ENCODE results near the gene PKD2L1.

The PKD2L1 gene

DNA sequence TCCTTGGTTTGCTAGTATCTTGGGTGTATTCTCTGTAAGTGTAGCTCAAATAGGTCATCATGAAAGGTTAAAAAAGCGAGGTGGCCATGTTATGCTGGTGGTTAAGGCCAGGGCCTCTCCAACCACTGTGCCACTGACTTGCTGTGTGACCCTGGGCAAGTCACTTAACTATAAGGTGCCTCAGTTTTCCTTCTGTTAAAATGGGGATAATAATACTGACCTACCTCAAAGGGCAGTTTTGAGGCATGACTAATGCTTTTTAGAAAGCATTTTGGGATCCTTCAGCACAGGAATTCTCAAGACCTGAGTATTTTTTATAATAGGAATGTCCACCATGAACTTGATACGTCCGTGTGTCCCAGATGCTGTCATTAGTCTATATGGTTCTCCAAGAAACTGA lies 34.1 kb upstream of the PKD2L1 start:
- CTCF ChIA-PET, result interaction anchor here (1.3 to 2.2 kb wide), 3 partner anchors 14 to 25 kb away, joined by 3 to 6 read pairs (median 3); no protein-coding TSS in a partner anchor
- no peak for DNase-seq (ENCODE audit: extremely low spot score)
- TF ChIP-seq, protein P1, sequence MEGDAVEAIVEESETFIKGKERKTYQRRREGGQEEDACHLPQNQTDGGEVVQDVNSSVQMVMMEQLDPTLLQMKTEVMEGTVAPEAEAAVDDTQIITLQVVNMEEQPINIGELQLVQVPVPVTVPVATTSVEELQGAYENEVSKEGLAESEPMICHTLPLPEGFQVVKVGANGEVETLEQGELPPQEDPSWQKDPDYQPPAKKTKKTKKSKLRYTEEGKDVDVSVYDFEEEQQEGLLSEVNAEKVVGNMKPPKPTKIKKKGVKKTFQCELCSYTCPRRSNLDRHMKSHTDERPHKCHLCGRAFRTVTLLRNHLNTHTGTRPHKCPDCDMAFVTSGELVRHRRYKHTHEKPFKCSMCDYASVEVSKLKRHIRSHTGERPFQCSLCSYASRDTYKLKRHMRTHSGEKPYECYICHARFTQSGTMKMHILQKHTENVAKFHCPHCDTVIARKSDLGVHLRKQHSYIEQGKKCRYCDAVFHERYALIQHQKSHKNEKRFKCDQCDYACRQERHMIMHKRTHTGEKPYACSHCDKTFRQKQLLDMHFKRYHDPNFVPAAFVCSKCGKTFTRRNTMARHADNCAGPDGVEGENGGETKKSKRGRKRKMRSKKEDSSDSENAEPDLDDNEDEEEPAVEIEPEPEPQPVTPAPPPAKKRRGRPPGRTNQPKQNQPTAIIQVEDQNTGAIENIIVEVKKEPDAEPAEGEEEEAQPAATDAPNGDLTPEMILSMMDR (IDR thresholded peaks at IDR 0.05; ENCODE audit: control extremely low read depth, extremely low read depth, low read depth, missing control alignments), result no peak
- POLR2A ChIA-PET, result interaction anchor here (1.7 to 1.8 kb wide), 2 partner anchors 9 to 10 kb away, joined by 7 to 10 read pairs; no protein-coding TSS in a partner anchor

DNA sequence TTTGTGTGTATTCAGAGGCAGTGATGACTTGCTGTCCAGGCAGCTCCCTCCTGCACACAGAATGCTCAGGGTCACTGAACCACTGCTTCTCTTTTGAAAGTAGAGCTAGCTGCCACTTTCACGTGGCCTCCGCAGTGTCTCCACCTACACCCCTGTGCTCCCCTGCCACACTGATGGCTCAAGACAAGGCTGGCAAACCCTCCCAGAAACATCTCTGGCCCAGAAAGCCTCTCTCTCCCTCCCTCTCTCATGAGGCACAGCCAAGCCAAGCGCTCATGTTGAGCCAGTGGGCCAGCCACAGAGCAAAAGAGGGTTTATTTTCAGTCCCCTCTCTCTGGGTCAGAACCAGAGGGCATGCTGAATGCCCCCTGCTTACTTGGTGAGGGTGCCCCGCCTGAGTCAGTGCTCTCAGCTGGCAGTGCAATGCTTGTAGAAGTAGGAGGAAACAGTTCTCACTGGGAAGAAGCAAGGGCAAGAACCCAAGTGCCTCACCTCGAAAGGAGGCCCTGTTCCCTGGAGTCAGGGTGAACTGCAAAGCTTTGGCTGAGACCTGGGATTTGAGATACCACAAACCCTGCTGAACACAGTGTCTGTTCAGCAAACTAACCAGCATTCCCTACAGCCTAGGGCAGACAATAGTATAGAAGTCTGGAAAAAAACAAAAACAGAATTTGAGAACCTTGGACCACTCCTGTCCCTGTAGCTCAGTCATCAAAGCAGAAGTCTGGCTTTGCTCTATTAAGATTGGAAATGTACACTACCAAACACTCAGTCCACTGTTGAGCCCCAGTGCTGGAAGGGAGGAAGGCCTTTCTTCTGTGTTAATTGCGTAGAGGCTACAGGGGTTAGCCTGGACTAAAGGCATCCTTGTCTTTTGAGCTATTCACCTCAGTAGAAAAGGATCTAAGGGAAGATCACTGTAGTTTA lies 32.8 kb upstream of the PKD2L1 start:
- peak; percentile 0 for DNase-seq (ENCODE audit: extremely low spot score)
- TF ChIP-seq, protein P1 (IDR thresholded peaks at IDR 0.05; ENCODE audit: control extremely low read depth, extremely low read depth, low read depth, missing control alignments), result no peak
- ChIA-PET CTCF (interaction anchor here (1.1 to 2.2 kb wide), 3 partner anchors 9 to 24 kb away, joined by 3 to 6 read pairs (median 3); no protein-coding TSS in a partner anchor), POLR2A (interaction anchor here (1.7 to 1.8 kb wide), 2 partner anchors 9 to 10 kb away, joined by 7 to 10 read pairs; no protein-coding TSS in a partner anchor)

DNA sequence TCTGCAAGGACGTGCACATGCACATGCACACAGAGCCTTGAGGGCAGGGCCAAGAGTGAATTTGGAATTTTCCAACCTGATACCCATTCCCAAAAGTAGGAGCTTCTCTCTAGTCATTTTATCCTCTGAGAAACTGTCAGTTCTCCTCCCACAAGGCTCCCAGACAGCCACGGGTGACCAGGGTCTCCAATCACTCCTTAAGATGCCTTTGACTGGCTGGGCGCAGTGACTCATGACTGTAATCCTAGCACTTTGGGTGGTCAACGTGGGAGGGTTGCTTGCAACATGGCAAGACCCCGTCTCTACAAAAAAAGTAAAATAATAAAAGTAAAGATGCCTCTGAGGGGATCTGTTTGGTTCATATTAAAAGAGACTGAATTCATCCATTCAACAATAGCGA lies 30.2 kb upstream of the PKD2L1 start:
- ChIA-PET CTCF (interaction anchor here (0.7 to 2.2 kb wide), 6 partner anchors 9 to 73 kb away, joined by 3 to 9 read pairs (median 3); no protein-coding TSS in a partner anchor), POLR2A (no interaction called here)
- DNase-seq (ENCODE audit: extremely low spot score), result no peak
- TF ChIP-seq, protein P1 (IDR thresholded peaks at IDR 0.05; ENCODE audit: control extremely low read depth, extremely low read depth, low read depth, missing control alignments), result no peak

DNA sequence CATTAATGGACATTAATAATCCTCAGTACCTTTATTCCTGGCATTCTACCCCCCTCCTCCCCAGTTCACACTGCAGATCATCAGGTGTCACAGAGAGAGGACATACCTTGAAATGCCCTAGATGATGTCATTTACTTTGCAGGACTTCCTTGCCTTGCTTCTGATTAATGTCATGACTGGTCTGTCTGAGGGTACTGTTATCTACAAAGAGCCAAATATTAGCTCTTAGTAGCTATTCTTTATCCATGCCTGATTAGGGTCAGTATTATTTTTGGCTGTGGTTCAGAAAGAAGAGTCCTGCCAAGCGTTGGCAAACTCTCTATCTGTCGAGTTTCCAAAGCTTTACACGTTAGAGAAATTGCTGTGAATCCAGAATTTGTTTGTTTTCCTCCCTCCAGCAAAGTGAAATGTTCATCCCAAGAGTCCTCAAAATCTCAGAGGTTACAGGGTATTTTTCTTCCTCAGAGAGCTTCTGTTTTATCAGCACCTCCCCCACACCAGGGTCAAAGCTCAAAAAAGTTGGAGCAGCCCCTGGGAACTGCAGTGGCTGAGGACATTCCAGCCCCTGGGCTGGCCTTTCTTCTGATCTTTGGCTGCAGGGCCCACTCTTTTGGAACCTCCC lies 29.6 kb upstream of the PKD2L1 start:
- no peak for DNase-seq (ENCODE audit: extremely low spot score)
- POLR2A ChIA-PET, result no interaction called here
- CTCF ChIA-PET, result interaction anchor here (0.7 to 2.2 kb wide), 5 partner anchors 9 to 74 kb away, joined by 3 to 9 read pairs (median 3); no protein-coding TSS in a partner anchor
- TF ChIP-seq, protein P1 (IDR thresholded peaks at IDR 0.05; ENCODE audit: control extremely low read depth, extremely low read depth, low read depth, missing control alignments), result no peak

DNA sequence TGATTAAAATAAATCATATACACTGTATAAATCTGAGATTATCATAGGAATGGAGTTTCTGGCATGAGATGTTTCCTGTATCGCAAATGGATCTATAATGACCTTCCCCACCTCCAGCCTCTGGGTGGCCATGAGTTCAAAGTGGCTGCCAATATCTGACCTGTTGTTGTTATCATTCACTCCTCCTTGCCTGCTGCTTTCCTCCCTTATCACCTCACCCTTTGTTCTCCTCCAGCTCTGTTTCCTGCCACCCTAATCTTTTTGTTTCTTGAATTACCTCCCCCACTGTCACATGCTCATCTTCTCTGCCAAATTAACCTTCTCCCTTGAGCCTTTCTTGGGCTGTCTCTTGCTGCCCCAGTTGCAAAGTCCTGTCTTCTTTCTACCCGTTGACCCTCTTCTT lies 29.0 kb upstream of the PKD2L1 start:
- POLR2A ChIA-PET, result interaction anchor here (0.7 kb wide), 2 partner anchors 14 to 138 kb away, joined by 4 to 7 read pairs; no protein-coding TSS in a partner anchor
- CTCF ChIA-PET, result interaction anchor here (1.2 to 2.2 kb wide), 4 partner anchors 8 to 74 kb away, joined by 3 to 9 read pairs (median 4); no protein-coding TSS in a partner anchor
- TF ChIP-seq, protein P1 (IDR thresholded peaks at IDR 0.05; ENCODE audit: control extremely low read depth, extremely low read depth, low read depth, missing control alignments), result no peak
- no peak for DNase-seq (ENCODE audit: extremely low spot score)
